ENCODE results near the gene LCK.

Gene LCK

DNA sequence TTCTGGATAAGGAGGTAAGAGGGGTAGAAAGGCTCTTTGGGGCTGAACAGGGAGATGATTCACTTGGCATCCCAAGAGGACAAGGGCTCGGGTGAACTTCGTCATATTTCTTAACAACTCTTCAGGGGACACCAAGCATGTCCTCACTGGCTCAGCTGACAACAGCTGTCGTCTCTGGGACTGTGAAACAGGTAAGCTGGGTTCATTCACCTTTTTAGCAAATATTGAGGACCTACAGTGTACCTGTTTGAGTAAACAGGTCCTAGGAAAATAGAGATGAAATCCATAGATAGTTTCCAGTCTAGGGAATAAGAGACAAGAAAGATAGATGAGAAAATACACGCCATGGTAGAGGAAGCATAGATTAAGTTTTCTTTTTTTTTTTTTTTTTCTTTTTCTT, 26.8 kb upstream of the LCK start:
- Mint-ChIP-seq H3K4me1 (ENCODE audit: low read depth) (peaks cover 31% of the 10 kb centered on the region), H3K9me3 (ENCODE audit: low read depth) (no peaks in the 10 kb centered on the region), H3K27me3 (no peaks in the 10 kb centered on the region), H3K4me3 (peak overlapping the region; percentile 97), H3K36me3 (peaks cover 5% of the 10 kb centered on the region), H3K27ac (peak overlapping the region; percentile 85)

GRCh38 chr1:32228771-32229170, 22.3 kb upstream of the LCK start:
- Mint-ChIP-seq H3K4me3 (no peak overlapping the region), H3K9me3 (ENCODE audit: low read depth) (no peaks in the 10 kb centered on the region), H3K4me1 (ENCODE audit: low read depth) (peaks cover 13% of the 10 kb centered on the region), H3K27ac (peak overlapping the region; percentile 22), H3K36me3 (peaks cover 11% of the 10 kb centered on the region), H3K27me3 (no peaks in the 10 kb centered on the region)

DNA sequence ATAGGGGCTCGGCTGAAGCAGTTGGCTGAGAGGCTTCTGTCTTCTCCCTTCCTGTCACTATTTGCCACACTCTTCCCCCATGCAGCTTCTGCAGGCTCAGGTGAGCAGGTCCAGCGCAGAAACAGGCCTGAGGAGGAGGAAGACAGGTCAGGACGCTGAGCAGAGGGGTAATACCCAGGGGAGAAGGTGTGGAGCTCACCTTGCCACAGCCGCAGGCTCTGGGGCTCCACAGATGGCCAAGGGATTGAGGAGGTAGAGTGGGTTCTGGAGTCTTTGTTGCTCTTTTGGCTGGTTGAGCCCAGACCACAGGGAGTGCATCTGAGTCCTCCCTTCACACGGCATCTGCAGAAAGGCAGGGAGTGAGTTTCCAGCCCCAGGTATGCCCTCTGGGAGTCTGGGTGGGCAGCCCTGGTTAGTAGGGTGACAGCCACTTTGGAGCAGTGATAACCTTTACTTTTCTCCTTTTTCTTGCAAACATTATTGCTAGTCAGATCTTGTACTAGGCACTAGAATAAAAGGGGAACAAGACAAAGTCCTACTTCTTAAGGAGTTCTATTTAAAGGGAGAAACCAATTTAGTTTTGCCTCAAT, 19.1 kb upstream of the LCK start:
- Mint-ChIP-seq H3K27me3 (no peaks in the 10 kb centered on the region), H3K9me3 (ENCODE audit: low read depth) (no peaks in the 10 kb centered on the region), H3K4me3 (no peak overlapping the region), H3K27ac (no peak overlapping the region), H3K36me3 (peaks cover 11% of the 10 kb centered on the region), H3K4me1 (ENCODE audit: low read depth) (no peaks in the 10 kb centered on the region)

- no peak overlapping the region for H3K27ac Mint-ChIP-seq
- no peaks in the 10 kb centered on the region for H3K9me3 Mint-ChIP-seq (ENCODE audit: low read depth)
- no peak overlapping the region for H3K4me3 Mint-ChIP-seq
- H3K27me3 Mint-ChIP-seq, result no peaks in the 10 kb centered on the region
- H3K4me1 Mint-ChIP-seq (ENCODE audit: low read depth), result no peaks in the 10 kb centered on the region
- H3K36me3 Mint-ChIP-seq, result peaks cover 11% of the 10 kb centered on the region
Observed at GRCh38 chr1:32232558-32233304, 18.3 kb upstream of the LCK start.

DNA sequence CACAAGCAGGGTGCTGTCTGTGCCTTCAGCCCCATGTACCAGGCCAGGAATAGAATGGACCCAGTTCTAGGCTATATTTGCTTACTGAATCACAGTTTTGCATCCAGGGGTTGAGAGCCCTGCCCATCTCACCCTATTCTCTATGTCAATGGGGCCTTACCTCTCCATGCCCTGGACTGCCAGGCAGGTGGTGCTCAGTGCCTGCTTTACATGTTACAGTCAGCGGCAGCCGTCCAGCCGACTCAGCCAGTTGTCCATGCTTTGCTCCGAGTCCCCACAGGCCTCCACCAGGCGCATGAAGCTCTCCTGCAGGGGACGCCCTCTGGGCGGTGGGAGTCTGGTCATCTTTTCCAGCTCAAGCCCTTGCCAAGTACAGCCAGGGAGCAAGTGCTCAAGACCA, 16.3 kb upstream of the LCK start:
- no peaks in the 10 kb centered on the region for H3K4me1 Mint-ChIP-seq (ENCODE audit: low read depth)
- no peak overlapping the region for H3K4me3 Mint-ChIP-seq
- peaks cover 8% of the 10 kb centered on the region for H3K36me3 Mint-ChIP-seq
- no peak overlapping the region for H3K27ac Mint-ChIP-seq
- no peaks in the 10 kb centered on the region for H3K9me3 Mint-ChIP-seq (ENCODE audit: low read depth)
- H3K27me3 Mint-ChIP-seq, result no peaks in the 10 kb centered on the region

- H3K27ac Mint-ChIP-seq, result no peak overlapping the region
- peak overlapping the region; percentile 87 for H3K4me3 Mint-ChIP-seq
- no peaks in the 10 kb centered on the region for H3K27me3 Mint-ChIP-seq
- peaks cover 2% of the 10 kb centered on the region for H3K36me3 Mint-ChIP-seq
- peaks cover 11% of the 10 kb centered on the region for H3K4me1 Mint-ChIP-seq (ENCODE audit: low read depth)
- H3K9me3 Mint-ChIP-seq (ENCODE audit: low read depth), result no peaks in the 10 kb centered on the region
Observed at GRCh38 chr1:32239337-32239736, 11.7 kb upstream of the LCK start.

- H3K9me3 Mint-ChIP-seq (ENCODE audit: low read depth), result no peaks in the 10 kb centered on the region
- no peaks in the 10 kb centered on the region for H3K27me3 Mint-ChIP-seq
- peaks cover 2% of the 10 kb centered on the region for H3K36me3 Mint-ChIP-seq
- no peak overlapping the region for H3K27ac Mint-ChIP-seq
- H3K4me3 Mint-ChIP-seq, result peak overlapping the region; percentile 87
- peaks cover 11% of the 10 kb centered on the region for H3K4me1 Mint-ChIP-seq (ENCODE audit: low read depth)
Observed at GRCh38 chr1:32239790-32240139, 11.3 kb upstream of the LCK start.

DNA sequence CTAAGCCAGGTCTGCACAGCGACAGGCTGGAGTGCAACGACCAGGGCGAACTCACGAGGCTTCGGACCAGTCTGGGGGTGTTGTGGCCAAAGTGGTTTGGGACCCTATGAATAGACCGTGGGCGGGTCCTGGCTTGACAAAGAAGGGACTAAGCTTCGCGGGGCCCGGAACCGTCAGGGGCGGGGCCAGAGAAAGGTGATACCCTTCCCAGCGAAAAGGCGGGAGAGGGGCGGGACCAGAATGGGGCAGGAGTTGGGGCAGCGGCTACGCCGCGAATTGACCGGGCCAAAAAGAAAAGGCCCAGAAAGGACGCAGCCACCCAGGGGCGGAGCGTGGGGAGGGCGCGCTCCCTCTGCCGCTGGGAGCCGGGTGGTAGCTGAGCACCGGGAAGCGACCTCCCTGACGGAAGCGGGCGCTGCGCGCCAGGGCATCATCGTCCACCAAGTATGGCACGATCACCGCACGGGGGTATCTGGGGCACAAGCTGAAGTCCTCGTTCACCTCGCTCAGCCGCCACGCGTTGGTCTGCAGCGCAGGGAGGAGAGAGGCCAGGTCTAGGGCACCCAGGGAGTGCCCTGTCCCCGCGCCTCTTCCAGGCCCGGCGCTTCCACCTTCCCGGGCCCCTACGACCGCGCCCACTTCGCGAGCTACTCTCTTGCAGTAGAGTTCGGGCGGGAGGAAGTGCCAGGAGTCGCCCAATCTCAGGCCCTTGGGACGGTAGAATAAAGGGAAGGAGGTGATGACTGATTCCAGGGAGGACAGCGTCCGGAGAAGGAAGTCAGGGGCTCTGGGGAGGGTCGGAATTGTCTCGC, 10.7 kb upstream of the LCK start:
- H3K27me3 Mint-ChIP-seq, result no peaks in the 10 kb centered on the region
- peak overlapping the region; percentile 87 for H3K4me3 Mint-ChIP-seq
- H3K9me3 Mint-ChIP-seq (ENCODE audit: low read depth), result no peaks in the 10 kb centered on the region
- H3K4me1 Mint-ChIP-seq (ENCODE audit: low read depth), result peaks cover 11% of the 10 kb centered on the region
- H3K27ac Mint-ChIP-seq, result no peak overlapping the region
- H3K36me3 Mint-ChIP-seq, result peaks cover 2% of the 10 kb centered on the region

DNA sequence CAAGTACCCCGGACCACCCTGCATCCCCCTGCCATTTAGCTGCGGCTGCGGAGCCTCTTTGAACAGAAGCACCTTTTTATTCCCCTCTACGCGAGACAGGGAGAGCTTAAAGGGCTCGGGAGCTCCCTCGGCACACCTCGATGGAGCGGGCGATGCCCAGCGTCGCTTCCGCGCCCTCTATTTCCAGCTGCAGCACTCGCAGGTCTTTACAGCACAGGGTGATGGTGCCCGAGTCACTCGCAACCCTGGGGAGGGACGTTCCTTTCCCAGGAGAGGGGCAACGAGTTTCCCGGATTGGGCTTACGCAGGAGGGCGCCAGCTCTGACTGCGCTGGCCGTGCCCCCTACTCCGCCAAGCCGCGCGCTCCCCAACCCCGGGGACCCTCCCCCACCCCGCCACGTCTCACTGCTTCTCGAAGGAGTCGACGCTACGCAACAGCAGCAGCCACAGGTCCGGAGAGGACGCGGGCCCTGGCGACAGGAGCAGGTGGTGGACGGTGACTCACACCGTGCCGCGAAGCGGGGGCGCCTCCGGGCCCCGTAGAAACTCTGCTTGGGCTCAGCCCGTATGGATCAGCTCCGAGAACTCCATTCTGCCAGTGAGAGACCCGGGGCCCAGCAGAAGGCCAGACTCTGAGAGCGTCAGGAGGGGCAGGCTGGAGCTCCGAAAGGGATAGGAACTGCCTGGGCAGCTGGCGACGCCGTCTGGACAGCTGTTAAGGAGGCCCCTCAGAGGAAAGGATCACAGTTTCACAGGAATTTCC, 9.9 kb upstream of the LCK start:
- H3K36me3 Mint-ChIP-seq, result peaks cover under 1% of the 10 kb centered on the region
- peak overlapping the region; percentile 22 for H3K27ac Mint-ChIP-seq
- no peaks in the 10 kb centered on the region for H3K9me3 Mint-ChIP-seq (ENCODE audit: low read depth)

DNA sequence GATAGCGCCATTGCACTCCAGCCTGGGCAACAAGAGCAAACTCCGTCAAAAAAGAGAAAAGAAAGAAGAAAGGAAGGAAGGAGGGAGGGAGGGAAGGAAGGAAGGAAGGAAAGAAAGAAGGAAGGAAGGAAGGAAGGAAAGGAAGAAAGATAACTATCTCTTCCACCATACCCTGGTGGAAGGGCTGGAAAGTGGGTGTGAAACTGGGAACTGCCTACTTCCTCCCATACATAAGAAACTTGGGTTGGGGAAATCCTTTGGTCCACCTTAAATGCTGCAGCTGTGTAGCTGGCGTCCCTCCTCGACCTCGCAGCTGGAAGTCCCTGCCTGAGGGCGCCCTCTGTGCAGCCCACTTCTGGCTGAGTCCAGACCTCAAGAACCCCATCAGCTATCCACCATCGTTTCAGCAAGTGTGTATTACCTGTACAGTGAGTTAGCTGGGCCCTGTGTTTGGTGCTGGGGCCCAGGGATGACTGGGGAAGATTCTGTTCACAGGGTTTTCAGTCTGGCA, 8.7 kb upstream of the LCK start:
- Mint-ChIP-seq H3K27me3 (no peaks in the 10 kb centered on the region), H3K36me3 (no peaks in the 10 kb centered on the region), H3K27ac (no peak overlapping the region), H3K4me3 (peak overlapping the region; percentile 35), H3K4me1 (ENCODE audit: low read depth) (peaks cover 24% of the 10 kb centered on the region), H3K9me3 (ENCODE audit: low read depth) (no peaks in the 10 kb centered on the region)

More for the DNA sequence above, 9.9 kb upstream of the LCK start:
- Mint-ChIP-seq H3K4me3 (peak overlapping the region; percentile 87), H3K4me1 (ENCODE audit: low read depth) (peaks cover 15% of the 10 kb centered on the region), H3K27me3 (no peaks in the 10 kb centered on the region)

- peaks cover 2% of the 10 kb centered on the region for H3K36me3 Mint-ChIP-seq
- peak within 1 kb of the TSS; percentile 69 for H3K4me3 Mint-ChIP-seq
- no peaks in the 10 kb centered on the region for H3K9me3 Mint-ChIP-seq (ENCODE audit: low read depth)
- no peaks in the 10 kb centered on the region for H3K27me3 Mint-ChIP-seq
- peak within 1 kb of the TSS; percentile 95 for H3K27ac Mint-ChIP-seq
- peaks cover 53% of the 10 kb centered on the region for H3K4me1 Mint-ChIP-seq (ENCODE audit: low read depth)
Observed at GRCh38 chr1:32246888-32247273, 4.2 kb upstream of the LCK start, which contains the start of gene FAM167B. Gene FAM167B, plus strand, starts transcription at chr1:32247222. Its CDS starts 200 bp downstream, at chr1:32247422.

- Mint-ChIP-seq H3K4me1 (ENCODE audit: low read depth) (peaks cover 55% of the 10 kb centered on the region), H3K27ac (peak overlapping the region; percentile 95), H3K9me3 (ENCODE audit: low read depth) (no peaks in the 10 kb centered on the region), H3K4me3 (no peak overlapping the region), H3K36me3 (peaks cover 2% of the 10 kb centered on the region), H3K27me3 (no peaks in the 10 kb centered on the region)
Observed at GRCh38 chr1:32247452-32247851, 3.6 kb upstream of the LCK start.

- Mint-ChIP-seq H3K9me3 (ENCODE audit: low read depth) (no peaks in the 10 kb centered on the region), H3K4me3 (peak overlapping the region; percentile 69), H3K27me3 (no peaks in the 10 kb centered on the region)
Observed at GRCh38 chr1:32247983-32248889, 2.8 kb upstream of the LCK start.

More at GRCh38 chr1:32247983-32248889, 2.8 kb upstream of the LCK start:
- Mint-ChIP-seq H3K36me3 (peaks cover 2% of the 10 kb centered on the region), H3K27ac (peak overlapping the region; percentile 95), H3K4me1 (ENCODE audit: low read depth) (peaks cover 57% of the 10 kb centered on the region)
